Gastrocnemius medialis (tissue), 4 donors: ENCODE results near the gene SCAP.

Source experiments
- CTCF ChIP-seq, 5 experiments: fragments of 450-650 bp in 3 of 5; fragments of 200-600 bp in 2 of 5; sonication (generic) in 2 of 5; IDR thresholded peaks in 4 of 5; conservative IDR thresholded peaks in 1 of 5; 1 replicate in 4 of 5; 2 replicates in 1 of 5; pipeline ENCODE4 v1.5.1; 2016 to 2019; ENCODE audit warnings: antibody characterized with exemption in 5 of 5, mild to moderate bottlenecking in 3 of 5, moderate library complexity in 3 of 5
- POLR2A ChIP-seq, 2 donors: fragments of 450-650 bp; IDR thresholded peaks; one replicate each; pipeline ENCODE4 v1.6.1; 2017; ENCODE audit warnings: antibody characterized with exemption in 2 of 2, mild to moderate bottlenecking in 2 of 2, moderate library complexity in 2 of 2

- TF ChIP-seq POLR2A (IDR thresholded peaks at IDR 0.05): no peak
- TF ChIP-seq CTCF (IDR thresholded peaks at IDR 0.05 in 4 of 5, conservative IDR thresholded peaks at IDR 0.05 in 1 of 5): no peak
Measured at GRCh38 chr3:47430606-47431005, 45.1 kb downstream of the SCAP start.
